Nucleus accumbens (tissue), 56 donors: ENCODE measurements around the gene CCDC60.

Source experiments
- DNase-seq, 56 donors: peaks; one replicate each; lab custom pipeline; 2025; lab: John Stamatoyannopoulos, UW

Gene CCDC60

DNA sequence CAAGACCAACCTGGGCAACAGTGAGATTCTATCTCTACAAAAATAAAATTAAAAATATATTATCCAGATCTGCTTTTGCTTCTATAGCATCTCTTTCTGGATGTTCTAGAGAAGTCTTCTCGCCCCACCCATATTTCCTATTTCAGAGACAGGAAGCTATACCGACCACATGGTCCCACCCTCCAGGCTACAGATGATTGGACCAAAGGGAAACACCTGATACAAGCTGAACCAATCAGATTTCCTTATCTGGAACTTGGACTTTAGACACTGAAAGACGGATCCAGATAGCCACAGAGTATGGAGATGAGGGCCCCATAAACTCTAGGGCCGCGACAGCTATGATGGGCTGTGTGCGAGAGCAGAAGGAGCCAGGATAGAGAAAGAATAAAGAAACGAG is 48.7 kb downstream of the CCDC60 start:
- no peak for DNase-seq

GRCh38 chr12:119384340-119384739 is 49.8 kb downstream of the CCDC60 start:
- DNase-seq: no peak

- DNase-seq: no peak
Measured at GRCh38 chr12:119385659-119386058, 51.1 kb downstream of the CCDC60 start.

DNA sequence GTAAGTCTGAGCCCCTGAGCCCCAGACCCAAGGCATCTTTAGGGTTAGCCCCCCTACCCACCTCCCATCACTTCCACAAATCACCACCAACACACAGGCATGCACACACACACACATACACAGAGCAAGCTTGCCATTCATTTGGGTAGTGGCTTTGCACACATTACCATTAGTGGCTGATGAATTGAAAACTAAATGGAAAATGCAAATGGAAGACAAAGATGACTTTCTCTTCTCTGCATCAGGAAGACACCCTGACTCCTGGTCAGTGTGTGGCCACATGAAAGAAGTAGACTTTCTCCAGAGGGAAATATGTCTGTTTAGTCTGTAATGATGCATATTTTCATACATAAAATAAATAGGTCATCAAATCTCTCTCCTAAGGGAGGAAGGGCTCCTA is 55.2 kb downstream of the CCDC60 start:
- DNase-seq: no peak

- DNase-seq: no peak
Measured at GRCh38 chr12:119391673-119392072, 57.1 kb downstream of the CCDC60 start.

GRCh38 chr12:119393677-119394076 is 59.1 kb downstream of the CCDC60 start:
- DNase-seq: no peak

GRCh38 chr12:119397540-119397939 is 63.0 kb downstream of the CCDC60 start:
- no peak for DNase-seq

DNA sequence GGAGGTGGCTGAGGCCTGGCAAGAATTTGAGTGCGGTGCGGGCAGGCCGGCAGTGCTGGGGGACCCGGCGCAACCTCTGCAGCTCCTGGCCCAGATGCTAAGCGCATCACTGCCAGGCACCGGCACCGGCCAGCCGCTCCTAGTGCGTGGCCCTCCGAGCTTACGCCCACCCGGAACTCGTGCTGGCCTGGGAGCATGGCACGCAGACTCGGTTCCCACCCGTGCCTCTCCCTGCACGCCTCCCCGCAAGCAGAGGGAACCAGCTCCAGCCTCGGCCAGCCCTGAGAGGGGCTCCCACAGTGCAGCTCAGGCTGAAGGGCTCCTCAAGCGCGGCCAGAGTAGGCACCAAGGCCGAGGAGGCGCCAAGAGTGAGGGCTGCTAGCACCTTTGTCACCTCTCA is 63.7 kb downstream of the CCDC60 start:
- no peak for DNase-seq

- DNase-seq: no peak
Measured at GRCh38 chr12:119399301-119399700, 64.8 kb downstream of the CCDC60 start.

DNA sequence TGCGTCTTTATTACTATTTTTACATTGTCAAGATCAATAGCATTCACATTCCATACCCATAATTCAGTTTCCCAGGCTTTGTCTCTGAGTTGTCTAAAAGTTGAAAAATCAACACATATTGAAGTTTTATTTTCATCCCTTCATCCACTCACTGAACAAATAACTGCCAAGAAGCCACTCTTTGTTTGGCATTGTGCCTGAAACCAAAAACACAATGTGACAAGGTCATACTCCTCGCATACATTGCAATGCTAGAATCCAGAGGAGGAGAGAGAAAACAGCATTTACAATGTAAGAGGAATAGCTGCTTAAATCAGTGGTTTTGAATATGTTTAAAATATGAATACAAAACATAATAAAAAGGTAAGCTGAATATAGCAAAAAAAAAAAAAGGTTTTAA is 71.8 kb downstream of the CCDC60 start:
- DNase-seq: no peak

DNA sequence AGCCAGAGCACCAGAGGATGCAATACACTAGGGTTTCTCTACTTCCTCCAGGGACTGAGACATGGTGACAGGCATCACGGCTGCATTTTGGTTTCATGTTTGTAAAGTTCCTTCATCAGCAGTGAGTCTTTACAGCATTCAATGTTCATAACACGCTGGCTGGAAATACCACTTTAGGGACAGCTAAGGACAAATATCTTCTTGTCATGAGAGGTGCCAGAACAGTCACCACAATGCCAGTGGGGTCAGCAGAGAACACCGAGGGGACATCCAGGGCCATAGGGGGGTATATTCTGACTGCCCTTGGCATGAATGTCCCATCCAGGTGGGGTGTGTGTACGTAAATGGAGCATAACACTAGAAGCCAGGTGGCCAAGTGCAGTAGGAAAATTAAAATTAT is 72.3 kb downstream of the CCDC60 start:
- DNase-seq: no peak

DNA sequence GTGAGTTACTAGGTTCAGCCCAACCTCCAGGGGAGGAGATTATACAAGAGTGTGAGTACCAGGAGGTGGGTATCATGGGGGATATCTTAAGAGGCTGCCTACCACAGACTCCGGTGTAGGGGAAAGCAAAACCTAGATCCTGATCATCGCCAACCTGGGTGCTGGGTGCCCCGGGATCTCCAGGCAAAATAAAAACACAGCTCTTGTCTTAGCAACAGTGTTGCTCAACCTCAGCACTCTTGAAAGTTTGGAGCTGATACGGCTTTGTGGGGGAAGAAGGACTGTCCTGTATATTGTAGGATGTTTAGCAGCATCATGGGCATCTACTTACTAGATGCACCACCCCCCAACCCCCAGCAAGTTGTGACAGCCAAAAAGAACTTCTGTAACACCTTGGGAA is 74.5 kb downstream of the CCDC60 start:
- DNase-seq: no peak

GRCh38 chr12:119410396-119410795 is 75.9 kb downstream of the CCDC60 start:
- no peak for DNase-seq

DNA sequence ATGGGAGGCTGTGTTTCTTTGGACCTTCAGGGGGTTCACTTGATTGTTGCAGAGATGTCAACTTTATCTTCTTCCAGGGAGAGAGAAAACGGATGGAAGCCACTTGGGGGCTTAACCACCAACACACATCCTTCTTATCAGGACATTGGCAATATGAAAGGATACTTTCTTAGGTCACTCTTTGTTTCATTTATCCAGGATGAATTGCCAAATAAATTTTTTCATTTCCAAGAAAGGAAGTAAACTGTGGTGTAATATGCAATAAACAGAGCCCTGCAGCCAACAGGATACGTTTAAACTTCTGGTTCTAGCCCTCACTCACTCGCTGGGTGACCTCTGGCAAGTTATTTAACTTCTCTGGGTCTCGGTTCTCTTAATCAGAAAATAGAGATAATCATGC is 77.8 kb downstream of the CCDC60 start:
- DNase-seq: no peak

GRCh38 chr12:119412811-119413794 is 78.6 kb downstream of the CCDC60 start:
- peak in 46 of 56 donors; percentile 3 to 86 (median 31) for DNase-seq

GRCh38 chr12:119415714-119416113 is 81.2 kb downstream of the CCDC60 start:
- no peak for DNase-seq

DNA sequence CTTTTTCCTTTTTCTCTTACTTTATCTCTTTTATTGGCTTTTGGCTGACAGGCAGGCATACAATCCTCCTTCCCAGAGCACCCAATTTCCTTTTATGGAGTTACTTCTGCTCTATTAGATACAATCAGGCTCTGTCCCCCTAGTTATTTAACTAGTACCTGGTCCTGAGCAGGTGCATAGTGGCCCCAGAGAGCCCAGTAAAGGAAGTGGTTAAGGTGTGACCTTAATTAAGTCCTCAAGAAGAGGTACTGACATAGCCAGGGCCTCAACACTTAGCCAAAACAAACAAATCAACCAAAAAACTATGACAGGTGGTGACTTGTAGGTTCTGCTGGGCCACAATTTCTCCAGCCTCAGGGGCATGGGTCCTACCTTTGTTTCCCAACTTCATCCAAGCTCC is 82.9 kb downstream of the CCDC60 start:
- DNase-seq: no peak

DNA sequence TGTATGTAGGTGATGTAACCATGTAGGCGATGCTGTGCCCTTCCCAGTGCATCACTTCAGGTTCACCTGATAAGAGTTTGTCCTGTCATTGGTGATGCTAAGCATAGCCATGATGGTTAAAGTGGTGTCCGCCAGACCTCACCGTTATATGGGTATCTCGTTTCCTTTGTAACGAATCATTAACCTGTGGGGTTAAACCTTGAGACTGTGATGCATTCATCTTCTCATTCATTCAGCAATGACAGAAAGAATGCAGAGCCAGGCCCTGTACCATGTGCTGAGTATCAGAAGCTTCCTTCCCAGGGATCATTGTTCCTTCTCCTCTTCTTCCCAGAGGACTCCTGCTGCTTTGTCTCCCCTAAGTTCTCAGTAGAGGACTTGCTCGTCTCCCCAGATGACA is 84.9 kb downstream of the CCDC60 start:
- DNase-seq: no peak

GRCh38 chr12:119423285-119423684 is 88.8 kb downstream of the CCDC60 start:
- no peak for DNase-seq

DNA sequence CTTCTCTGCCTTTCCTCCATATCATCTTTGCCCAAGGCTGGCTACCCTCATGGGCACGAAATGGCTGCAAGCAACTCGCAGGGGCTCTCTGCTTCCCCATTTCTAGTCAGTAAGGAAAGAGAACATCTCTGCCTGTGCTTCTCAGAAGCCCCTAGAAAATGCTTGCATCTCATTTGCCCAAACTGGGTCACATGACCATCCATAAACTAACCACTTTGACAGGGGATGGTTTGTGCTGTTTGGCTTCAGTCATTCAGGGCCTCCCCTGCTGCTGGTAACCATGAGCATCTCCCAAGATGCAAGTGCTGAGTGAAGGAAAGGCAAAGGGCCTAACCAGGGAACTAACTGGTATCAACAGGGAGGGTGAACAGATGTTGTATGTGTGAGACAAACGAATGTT is 91.1 kb downstream of the CCDC60 start:
- DNase-seq: no peak

- DNase-seq: no peak
Measured at GRCh38 chr12:119431151-119431550, 96.6 kb downstream of the CCDC60 start.

DNA sequence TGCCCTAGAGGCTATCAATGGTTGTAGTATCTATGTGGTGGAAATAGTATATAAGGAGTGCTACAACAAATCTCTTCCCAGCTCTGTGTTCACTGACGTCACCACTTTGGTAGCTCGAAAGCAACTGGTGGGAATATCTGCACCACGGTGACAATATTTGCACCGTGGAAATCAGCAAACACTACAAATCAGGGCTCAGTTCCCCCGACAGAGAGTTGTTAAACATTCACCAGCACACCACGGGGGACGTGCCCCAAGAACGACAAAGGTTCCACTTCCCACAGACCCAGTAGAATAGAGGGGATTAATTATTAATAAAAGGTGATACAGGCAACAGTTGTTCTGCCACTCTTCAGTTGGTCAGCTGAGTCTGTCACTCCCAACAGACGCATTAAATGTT is 98.4 kb downstream of the CCDC60 start:
- DNase-seq: no peak
